Peyer's patch (tissue), 4 donors: ENCODE data around the gene IL17RD. TPM values are rescaled to one million over a fixed set of nuclear protein-coding genes. Genes with fewer than 3 reads are reported as not detected.

ENCODE experiments used
- DNase-seq, 3 donors: peaks; one replicate each; pipeline ENCODE4 v3.0.0-alpha.2; 2017 to 2019
- H3K27ac ChIP-seq, 4 donors: fragments of 200-600 bp; sonication (generic); one replicate each; pipeline ENCODE4 v1.5.1; 2016 to 2019
- H3K27me3 ChIP-seq, 2 donors: fragments of 200-600 bp; sonication (generic); one replicate each; pipeline ENCODE4 v1.5.1; 2019
- H3K36me3 ChIP-seq, 3 donors: fragments of 200-600 bp; sonication (generic); one replicate each; pipeline ENCODE4 v1.5.1; 2016 to 2019
- H3K4me1 ChIP-seq, 4 donors: fragments of 200-600 bp; sonication (generic); one replicate each; pipeline ENCODE4 v1.5.1; 2016 to 2019
- H3K4me3 ChIP-seq, 4 donors: fragments of 200-600 bp; sonication (generic); 1 replicate in 3 of 4; 2 replicates in 1 of 4; pipeline ENCODE4 v1.5.1; 2016 to 2019; ENCODE audit warnings: mild to moderate bottlenecking in 1 of 4
- H3K9me3 ChIP-seq, 4 donors: fragments of 200-600 bp; sonication (generic); one replicate each; pipeline ENCODE4 v1.5.1; 2016 to 2019; ENCODE audit warnings: mild to moderate bottlenecking in 1 of 4
- POLR2A ChIP-seq, 2 donors: fragments of 450-650 bp; IDR thresholded peaks; one replicate each; pipeline ENCODE4 v1.5.1; 2017; ENCODE audit warnings: antibody characterized with exemption in 2 of 2, mild to moderate bottlenecking in 2 of 2, moderate library complexity in 2 of 2
- total RNA-seq, 4 donors: library from RNA; depleted of rRNA; stranded (reverse); fragments of >200 nt; gene quantifications; one replicate each; pipeline ENCODE4 v1.1.0, GENCODE V29; 2016
- TF ChIP-seq, protein P1 (sequence below), 6 experiments: fragments of 450-650 bp in 4 of 6; fragments of 200-600 bp in 2 of 6; sonication (generic) in 1 of 6; IDR thresholded peaks; one replicate each; pipeline ENCODE4 v1.5.1; 2017 to 2019; ENCODE audit warnings: antibody characterized with exemption in 6 of 6, mild to moderate bottlenecking in 3 of 6, moderate library complexity in 1 of 6

IL17RD gene
- total RNA-seq, 4 donors from 2014 or later, result 0.88 to 5.8 (median 2.1) TPM

DNA sequence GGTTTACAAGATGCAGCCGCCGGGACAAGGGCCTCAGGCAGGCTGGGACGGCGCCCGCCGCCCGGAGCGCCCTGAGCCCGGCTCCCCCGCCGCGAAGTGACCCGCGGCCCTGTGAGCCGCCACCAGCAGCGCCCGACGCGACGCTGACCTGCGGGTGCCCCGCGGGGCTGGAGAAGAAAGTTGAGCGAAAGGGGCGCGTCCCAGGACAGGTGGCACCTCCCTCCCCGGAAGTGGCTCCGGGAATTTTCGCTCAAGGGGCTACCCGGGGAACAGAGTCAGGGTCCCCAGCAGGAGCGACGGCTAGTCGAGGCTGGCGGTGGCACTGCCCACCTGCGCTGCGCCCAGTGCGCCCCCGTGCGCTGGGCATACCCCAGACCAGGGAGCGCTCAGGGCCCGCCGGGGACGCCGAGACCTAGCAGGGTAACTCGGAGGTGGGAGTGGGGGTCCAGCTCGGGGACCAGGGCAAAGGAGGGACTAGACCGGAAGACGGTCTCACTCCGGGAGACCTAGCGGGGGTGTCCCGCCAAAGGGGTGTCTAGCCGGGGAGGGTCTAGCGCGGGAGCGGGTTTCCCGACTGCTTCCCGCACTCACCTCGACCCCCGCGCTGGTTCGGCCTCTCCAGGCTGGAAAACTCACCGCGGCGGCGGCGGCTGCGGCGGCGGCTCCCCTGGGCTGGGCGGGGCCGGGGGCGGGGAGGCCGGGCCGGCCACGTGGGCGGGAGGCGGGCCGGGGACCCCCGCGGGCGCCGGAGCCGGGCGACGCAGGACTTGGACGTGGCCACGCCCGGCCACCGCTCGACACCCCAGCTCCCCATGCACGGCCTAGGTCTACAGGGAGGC lies 86.3 kb downstream of the IL17RD start:
- H3K4me1 ChIP-seq, result peaks cover 0 to 13% (median 4%) of the 10 kb centered on the region in 4 donors
- TF ChIP-seq POLR2A (IDR thresholded peaks at IDR 0.05), result no peak
- TF ChIP-seq, protein P1, sequence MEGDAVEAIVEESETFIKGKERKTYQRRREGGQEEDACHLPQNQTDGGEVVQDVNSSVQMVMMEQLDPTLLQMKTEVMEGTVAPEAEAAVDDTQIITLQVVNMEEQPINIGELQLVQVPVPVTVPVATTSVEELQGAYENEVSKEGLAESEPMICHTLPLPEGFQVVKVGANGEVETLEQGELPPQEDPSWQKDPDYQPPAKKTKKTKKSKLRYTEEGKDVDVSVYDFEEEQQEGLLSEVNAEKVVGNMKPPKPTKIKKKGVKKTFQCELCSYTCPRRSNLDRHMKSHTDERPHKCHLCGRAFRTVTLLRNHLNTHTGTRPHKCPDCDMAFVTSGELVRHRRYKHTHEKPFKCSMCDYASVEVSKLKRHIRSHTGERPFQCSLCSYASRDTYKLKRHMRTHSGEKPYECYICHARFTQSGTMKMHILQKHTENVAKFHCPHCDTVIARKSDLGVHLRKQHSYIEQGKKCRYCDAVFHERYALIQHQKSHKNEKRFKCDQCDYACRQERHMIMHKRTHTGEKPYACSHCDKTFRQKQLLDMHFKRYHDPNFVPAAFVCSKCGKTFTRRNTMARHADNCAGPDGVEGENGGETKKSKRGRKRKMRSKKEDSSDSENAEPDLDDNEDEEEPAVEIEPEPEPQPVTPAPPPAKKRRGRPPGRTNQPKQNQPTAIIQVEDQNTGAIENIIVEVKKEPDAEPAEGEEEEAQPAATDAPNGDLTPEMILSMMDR (IDR thresholded peaks at IDR 0.05), result peak in 1 of 6 experiments; percentile 5
- peak overlapping the region in 3 of 4 donors; percentile 21 to 65 (median 49) for H3K27ac ChIP-seq
- DNase-seq, result peak in 2 of 3 donors; percentile 51 to 63
- H3K4me3 ChIP-seq, result peak overlapping the region; percentile 54 to 98 (median 66)
- H3K9me3 ChIP-seq, result no peaks in the 10 kb centered on the region
- no peaks in the 10 kb centered on the region for H3K36me3 ChIP-seq
- peaks cover 0 to 4% of the 10 kb centered on the region in 2 donors for H3K27me3 ChIP-seq

DNA sequence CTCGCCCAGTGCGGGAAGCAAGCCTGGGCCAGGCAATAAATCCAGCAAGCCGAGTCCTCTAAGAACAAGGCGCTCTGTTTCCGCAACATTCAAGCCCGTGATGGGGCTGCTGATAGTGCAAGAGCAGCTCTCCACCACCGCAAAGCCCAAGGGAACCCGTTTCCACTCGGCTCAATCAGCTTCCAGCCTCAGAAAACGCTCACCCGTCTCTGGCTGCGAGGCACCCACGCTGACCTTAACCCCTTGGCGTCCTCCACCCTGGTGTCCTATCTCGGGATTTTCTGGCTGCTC lies 86.9 kb downstream of the IL17RD start:
- no peaks in the 10 kb centered on the region for H3K9me3 ChIP-seq
- TF ChIP-seq POLR2A (IDR thresholded peaks at IDR 0.05), result no peak
- TF ChIP-seq, protein P1 (IDR thresholded peaks at IDR 0.05), result no peak
- peak overlapping the region in 3 of 4 donors; percentile 21 to 65 (median 49) for H3K27ac ChIP-seq
- peak overlapping the region; percentile 54 to 98 (median 66) for H3K4me3 ChIP-seq
- H3K27me3 ChIP-seq, result peaks cover 0 to 4% of the 10 kb centered on the region in 2 donors
- peak; percentile 43 to 68 (median 60) for DNase-seq
- H3K4me1 ChIP-seq, result peaks cover 0 to 13% (median 4%) of the 10 kb centered on the region in 4 donors
- no peaks in the 10 kb centered on the region for H3K36me3 ChIP-seq

DNA sequence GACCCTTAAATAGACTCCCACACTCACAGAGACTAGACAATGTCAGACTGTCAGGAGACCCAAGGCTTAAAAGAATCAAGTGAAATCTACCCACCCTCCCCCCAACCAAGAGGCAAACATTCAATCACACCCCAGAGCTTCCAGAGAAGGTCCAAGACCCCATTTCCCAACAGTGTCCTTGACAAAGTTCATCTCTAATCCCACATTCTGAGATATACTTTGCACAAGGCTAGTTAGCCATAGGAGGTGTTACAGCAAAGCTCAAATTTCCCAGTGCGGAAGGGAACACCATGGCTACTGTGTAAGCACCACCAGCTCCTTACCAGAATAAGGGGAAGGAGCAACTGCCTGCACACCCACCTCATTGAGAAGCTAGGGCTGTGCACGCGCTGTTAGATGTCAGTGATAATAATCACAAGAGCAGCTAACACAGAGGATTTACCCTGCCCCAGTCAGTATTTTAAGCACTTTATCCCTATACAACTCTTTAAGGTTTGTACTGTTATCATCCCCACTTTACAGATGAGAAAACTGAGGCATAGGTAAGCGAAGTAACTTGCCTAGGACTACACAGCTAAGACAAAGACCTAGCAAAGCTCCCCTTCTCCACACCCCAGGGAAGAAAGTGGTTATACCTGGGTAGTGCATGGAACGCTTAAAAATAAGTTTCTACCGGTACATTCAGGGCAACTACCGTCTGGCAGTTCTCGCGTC lies 87.4 kb downstream of the IL17RD start:
- Histone ChIP-seq H3K36me3 (no peaks in the 10 kb centered on the region), H3K9me3 (no peaks in the 10 kb centered on the region), H3K27me3 (peaks cover 0 to 4% of the 10 kb centered on the region in 2 donors), H3K4me3 (peak overlapping the region; percentile 54 to 98 (median 66)), H3K27ac (no peak overlapping the region), H3K4me1 (peaks cover 0 to 13% (median 4%) of the 10 kb centered on the region in 4 donors)
- no peak for TF ChIP-seq POLR2A (IDR thresholded peaks at IDR 0.05)
- TF ChIP-seq, protein P1 (IDR thresholded peaks at IDR 0.05), result no peak
- no peak for DNase-seq

DNA sequence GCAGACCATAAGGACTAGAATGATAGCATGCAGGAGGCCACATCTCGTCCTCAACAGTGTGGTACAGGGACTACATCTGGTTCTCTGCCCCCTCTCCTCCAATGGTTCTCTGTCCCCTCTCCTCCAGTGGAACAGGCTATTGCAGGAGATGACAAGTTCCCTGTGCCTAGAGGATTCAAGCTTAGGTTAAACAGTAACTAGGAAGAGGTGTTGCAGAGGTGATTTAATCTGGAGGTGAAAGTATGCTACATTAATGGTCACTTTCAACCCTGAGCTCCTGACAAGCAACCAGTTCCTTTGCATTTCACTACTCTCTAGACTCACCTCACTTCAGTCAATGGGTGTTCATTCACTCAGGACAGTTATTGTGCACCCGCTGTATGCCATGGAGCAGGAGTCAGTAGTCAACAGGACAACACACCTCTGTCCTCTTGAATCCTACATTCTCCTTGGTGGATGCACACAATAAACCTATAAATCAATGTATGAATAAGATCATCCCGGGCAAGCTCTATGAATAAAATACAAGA lies 88.7 kb downstream of the IL17RD start:
- H3K4me3 ChIP-seq, result no peak overlapping the region
- H3K9me3 ChIP-seq, result no peaks in the 10 kb centered on the region
- H3K27ac ChIP-seq, result no peak overlapping the region
- H3K27me3 ChIP-seq, result peaks cover 0 to 4% of the 10 kb centered on the region in 2 donors
- peaks cover 0 to 13% (median 4%) of the 10 kb centered on the region in 4 donors for H3K4me1 ChIP-seq
- no peaks in the 10 kb centered on the region for H3K36me3 ChIP-seq
- DNase-seq, result no peak
- TF ChIP-seq, protein P1 (IDR thresholded peaks at IDR 0.05), result no peak
- no peak for TF ChIP-seq POLR2A (IDR thresholded peaks at IDR 0.05)

GRCh38 chr3:57074135-57074534 lies 91.0 kb downstream of the IL17RD start:
- no peak overlapping the region for H3K4me3 ChIP-seq
- peaks cover 0 to 11% (median 4%) of the 10 kb centered on the region in 4 donors for H3K4me1 ChIP-seq
- TF ChIP-seq, protein P1 (IDR thresholded peaks at IDR 0.05), result no peak
- no peak for TF ChIP-seq POLR2A (IDR thresholded peaks at IDR 0.05)
- H3K27ac ChIP-seq, result no peak overlapping the region
- no peak for DNase-seq
- H3K36me3 ChIP-seq, result no peaks in the 10 kb centered on the region
- H3K27me3 ChIP-seq, result peaks cover 0 to 4% of the 10 kb centered on the region in 2 donors
- H3K9me3 ChIP-seq, result no peaks in the 10 kb centered on the region
